OCI-LY7 (cell line): ENCODE measurements around the gene FMNL1. TPM values are rescaled to one million over a fixed set of nuclear protein-coding genes. Genes with fewer than 3 reads are reported as not detected.

ENCODE experiments used
- BruUV-seq: library from RNA; stranded (reverse); fragments of 400-500 nt; replicated peaks from 2 replicates; lab custom pipeline; 2021; lab: Mats Ljungman, UMichigan
- CTCF ChIA-PET: fragments of 300-600 bp; sonication (Branson Sonifier 250); formaldehyde crosslinking; loops from one replicate; lab custom pipeline; 2022; ENCODE audit warnings: antibody characterized with exemption; ENCODE audit not compliant: unreplicated experiment; lab: Charles Lee
- POLR2A ChIA-PET: fragments of 300-600 bp; sonication (Branson Sonifier 250); formaldehyde crosslinking; loops from one replicate; lab custom pipeline; 2022; ENCODE audit warnings: antibody characterized with exemption; lab: Charles Lee
- DNase-seq: peaks from one replicate; pipeline ENCODE4 v3.0.0-alpha.2; 2015; ENCODE audit warnings: low spot score
- H2AFZ ChIP-seq: fragments of 200-600 bp; sonication (generic), shearing (Covaris generic); 2 replicates; pipeline ENCODE4 v1.6.1; 2014; ENCODE audit warnings: mild to moderate bottlenecking, antibody characterized with exemption, low read length, moderate library complexity
- H3K27ac ChIP-seq: fragments of 200-600 bp; sonication (generic); 2 replicates; pipeline ENCODE4 v1.5.1; 2014; ENCODE audit warnings: mixed run types, low read depth, mild to moderate bottlenecking, moderate library complexity, low read length, inconsistent platforms; ENCODE audit not compliant: poor library complexity, severe bottlenecking
- H3K36me3 ChIP-seq: fragments of 200-600 bp; sonication (generic); 2 replicates; pipeline ENCODE4 v1.6.1; 2014; ENCODE audit warnings: mild to moderate bottlenecking, antibody characterized with exemption, low read length, moderate library complexity, mixed read lengths; ENCODE audit not compliant: insufficient read depth
- H3K4me1 ChIP-seq: fragments of 200-600 bp; sonication (generic); 2 replicates; pipeline ENCODE4 v1.5.1; 2014; ENCODE audit warnings: mild to moderate bottlenecking, low read length; ENCODE audit not compliant: insufficient read depth, poor library complexity, severe bottlenecking
- H3K4me2 ChIP-seq: fragments of 200-600 bp; sonication (generic); 2 replicates; pipeline ENCODE4 v1.6.1; 2014; ENCODE audit warnings: mild to moderate bottlenecking, low read length
- H3K4me3 ChIP-seq: fragments of 200-600 bp; sonication (generic); 2 replicates; pipeline ENCODE4 v1.5.1; 2014; ENCODE audit warnings: mild to moderate bottlenecking, low read depth, low read length; ENCODE audit not compliant: poor library complexity, severe bottlenecking
- H3K79me2 ChIP-seq: fragments of 200-600 bp; sonication (generic); 2 replicates; pipeline ENCODE4 v1.6.1; 2016; ENCODE audit warnings: low read depth, mild to moderate bottlenecking, low read length, moderate library complexity, mixed read lengths; ENCODE audit not compliant: insufficient read depth
- H3K9me2 ChIP-seq: fragments of 200-600 bp; sonication (generic); 2 replicates; pipeline ENCODE4 v1.6.1; 2016; ENCODE audit warnings: mild to moderate bottlenecking, low read length, mixed read lengths; ENCODE audit not compliant: insufficient read depth
- H3K9me3 ChIP-seq: fragments of 200-600 bp; sonication (generic); 2 replicates; pipeline ENCODE4 v1.6.1; 2014; ENCODE audit warnings: mild to moderate bottlenecking, mixed run types, low read length, mixed read lengths
- H4K20me1 ChIP-seq: fragments of 200-600 bp; sonication (generic); 2 replicates; pipeline ENCODE4 v1.6.1; 2014; ENCODE audit warnings: mild to moderate bottlenecking, antibody characterized with exemption, low read length, moderate library complexity, mixed read lengths; ENCODE audit not compliant: insufficient read depth
- CTCF ChIP-seq: fragments of 200-600 bp; sonication (generic); conservative IDR thresholded peaks from 2 replicates; pipeline ENCODE4 v1.5.1; 2014; ENCODE audit warnings: mild to moderate bottlenecking, antibody characterized with exemption, low read length, moderate library complexity, mixed read lengths
- EZH2phosphoT487 ChIP-seq: fragments of 200-600 bp; sonication (generic); IDR thresholded peaks from 2 replicates; pipeline ENCODE4 v1.6.1; 2018; ENCODE audit warnings: low read depth, borderline replicate concordance, mild to moderate bottlenecking, mixed run types, antibody characterized with exemption, low read length, moderate library complexity, mixed read lengths
- intact Hi-C: fragments of 100-400 bp; cut with micrococcal nuclease; formaldehyde crosslinking; loops from one replicate; pipeline ENCODE4 v1.10.0; 2022; ENCODE audit not compliant: unreplicated experiment
- total RNA-seq, 2 experiments: library from RNA; depleted of rRNA in 1 of 2; stranded (reverse); fragments of >200 nt in 1 of 2; shearing (Covaris generic) in 1 of 2; gene quantifications; 2 replicates each; pipeline ENCODE4 v1.2.3, GENCODE V29; 2014 to 2022

The FMNL1 gene
- total RNA-seq, 2 experiments from 2014 or later = 55.1 to 133 TPM

GRCh38 chr17:45222996-45223538 is 1.4 kb downstream of the FMNL1 start:
- no TSS peak for BruUV-seq
- ChIA-PET POLR2A (interaction anchor here (0.6 to 1.0 kb wide), 2 partner anchors 9 to 80 kb away, joined by 3 read pairs; no protein-coding TSS in a partner anchor), CTCF (no interaction called here)
- H3K79me2 ChIP-seq = peaks cover 55% of the 10 kb centered on the region
- intact Hi-C loops = no loop called here
- peaks cover 7% of the 10 kb centered on the region; the same call in 1 of the 2 replicates for H4K20me1 ChIP-seq
- peak overlapping the region; percentile 98 for H3K4me2 ChIP-seq
- H3K4me3 ChIP-seq = peak overlapping the region; percentile 96
- H3K9me2 ChIP-seq = no peaks in the 10 kb centered on the region
- no peak overlapping the region for H2AFZ ChIP-seq
- H3K9me3 ChIP-seq = no peaks in the 10 kb centered on the region
- H3K27ac ChIP-seq = peak overlapping the region; percentile 97
- peaks cover 62% of the 10 kb centered on the region for H3K4me1 ChIP-seq
- H3K36me3 ChIP-seq = no peaks in the 10 kb centered on the region
- TF ChIP-seq CTCF = no peak
- TF ChIP-seq EZH2phosphoT487 = no peak
- DNase-seq = no peak

GRCh38 chr17:45223539-45224528 is 2.1 kb downstream of the FMNL1 start:
- no peak for TF ChIP-seq EZH2phosphoT487
- peak; percentile 63 for TF ChIP-seq CTCF
- Histone ChIP-seq H3K27ac (peak overlapping the region; percentile 97), H3K9me2 (no peaks in the 10 kb centered on the region), H2AFZ (no peak overlapping the region), H4K20me1 (peaks cover 7% of the 10 kb centered on the region; the same call in 1 of the 2 replicates), H3K36me3 (no peaks in the 10 kb centered on the region), H3K79me2 (peaks cover 63% of the 10 kb centered on the region), H3K9me3 (no peaks in the 10 kb centered on the region), H3K4me1 (peaks cover 70% of the 10 kb centered on the region), H3K4me2 (peak overlapping the region; percentile 98), H3K4me3 (peak overlapping the region; percentile 96)
- no TSS peak for BruUV-seq
- POLR2A ChIA-PET = interaction anchor here (0.6 to 1.0 kb wide), 3 partner anchors 8 to 171 kb away, joined by 3 to 7 read pairs (median 3); no protein-coding TSS in a partner anchor
- CTCF ChIA-PET = interaction anchor here (0.6 kb wide), 1 partner anchor 47 kb away, joined by 3 read pairs; no protein-coding TSS in a partner anchor
- intact Hi-C loops = no loop called here
- peak; percentile 59 for DNase-seq
